BJ (cell line): ENCODE data around the gene ADTRP. TPM values are rescaled to one million over a fixed set of nuclear protein-coding genes. Genes with fewer than 3 reads are reported as not detected.

Source experiments
- CTCF ChIA-PET: fragments of 350-600 bp; formaldehyde crosslinking; extraction: SDS; loops from one replicate; lab custom pipeline; 2021; ENCODE audit warnings: antibody characterized with exemption, inconsistent platforms; lab: Yijun Ruan, JAX
- POLR2A ChIA-PET: fragments of 300-600 bp; sonication (Branson Sonifier 250); formaldehyde crosslinking; extraction: SDS; loops from one replicate; lab custom pipeline; 2021; ENCODE audit warnings: antibody characterized with exemption; lab: Charles Lee
- DNase-seq: peaks from one replicate; pipeline ENCODE4 v3.0.0-alpha.2; 2011; ENCODE audit warnings: low read depth
- H3K27me3 ChIP-seq: 2 replicates; pipeline ENCODE4 v1.6.0; 2011; ENCODE audit warnings: low read length; ENCODE audit not compliant: control insufficient read depth, insufficient read depth
- H3K36me3 ChIP-seq: 2 replicates; pipeline ENCODE4 v1.5.1; 2011; ENCODE audit warnings: low read length; ENCODE audit not compliant: control insufficient read depth, insufficient read depth
- H3K4me3 ChIP-seq: 2 replicates; pipeline ENCODE4 v1.5.1; 2011; ENCODE audit warnings: low read depth, mild to moderate bottlenecking, control low read depth, low read length
- polyA plus RNA-seq: library from polyadenylated mRNA; depleted of rRNA; stranded (reverse); fragments of >200 nt; gene quantifications from 2 replicates; pipeline ENCODE4 v1.2.3, GENCODE V29; 2011
- TF ChIP-seq, protein P1 (sequence below): IDR thresholded peaks from 2 replicates; pipeline ENCODE4 v1.5.1; 2011; ENCODE audit warnings: low read depth, mild to moderate bottlenecking, control low read depth, inconsistent platforms, low read length, moderate library complexity; ENCODE audit not compliant: insufficient read depth

The ADTRP gene
- polyA plus RNA-seq, 1 experiment, result 0.58 TPM

DNA sequence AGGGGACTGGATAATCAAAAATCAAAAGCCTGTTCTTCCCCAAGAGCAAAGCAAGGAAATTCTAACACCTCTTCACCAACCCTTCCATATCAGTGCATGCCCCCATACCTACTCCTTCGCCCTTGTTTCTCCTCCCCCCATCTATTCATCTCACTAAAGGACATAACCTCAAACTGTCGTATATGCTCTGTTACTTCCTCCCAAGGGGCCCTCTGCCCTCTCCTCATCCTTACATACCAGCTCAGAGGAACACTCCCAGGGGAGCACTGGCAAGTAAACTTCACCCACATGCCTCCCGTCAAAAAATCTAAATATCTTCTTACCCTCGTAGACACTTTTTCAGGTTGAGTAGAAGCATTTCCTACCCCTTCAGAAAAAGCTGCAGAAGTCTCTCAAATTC is 9.4 kb upstream of the ADTRP start:
- CTCF ChIA-PET, result no interaction called here
- no peaks in the 10 kb centered on the region for H3K36me3 ChIP-seq
- DNase-seq, result no peak
- no peaks in the 10 kb centered on the region for H3K27me3 ChIP-seq
- no peak overlapping the region for H3K4me3 ChIP-seq
- TF ChIP-seq, protein P1, sequence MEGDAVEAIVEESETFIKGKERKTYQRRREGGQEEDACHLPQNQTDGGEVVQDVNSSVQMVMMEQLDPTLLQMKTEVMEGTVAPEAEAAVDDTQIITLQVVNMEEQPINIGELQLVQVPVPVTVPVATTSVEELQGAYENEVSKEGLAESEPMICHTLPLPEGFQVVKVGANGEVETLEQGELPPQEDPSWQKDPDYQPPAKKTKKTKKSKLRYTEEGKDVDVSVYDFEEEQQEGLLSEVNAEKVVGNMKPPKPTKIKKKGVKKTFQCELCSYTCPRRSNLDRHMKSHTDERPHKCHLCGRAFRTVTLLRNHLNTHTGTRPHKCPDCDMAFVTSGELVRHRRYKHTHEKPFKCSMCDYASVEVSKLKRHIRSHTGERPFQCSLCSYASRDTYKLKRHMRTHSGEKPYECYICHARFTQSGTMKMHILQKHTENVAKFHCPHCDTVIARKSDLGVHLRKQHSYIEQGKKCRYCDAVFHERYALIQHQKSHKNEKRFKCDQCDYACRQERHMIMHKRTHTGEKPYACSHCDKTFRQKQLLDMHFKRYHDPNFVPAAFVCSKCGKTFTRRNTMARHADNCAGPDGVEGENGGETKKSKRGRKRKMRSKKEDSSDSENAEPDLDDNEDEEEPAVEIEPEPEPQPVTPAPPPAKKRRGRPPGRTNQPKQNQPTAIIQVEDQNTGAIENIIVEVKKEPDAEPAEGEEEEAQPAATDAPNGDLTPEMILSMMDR, result no peak
- POLR2A ChIA-PET, result no interaction called here

DNA sequence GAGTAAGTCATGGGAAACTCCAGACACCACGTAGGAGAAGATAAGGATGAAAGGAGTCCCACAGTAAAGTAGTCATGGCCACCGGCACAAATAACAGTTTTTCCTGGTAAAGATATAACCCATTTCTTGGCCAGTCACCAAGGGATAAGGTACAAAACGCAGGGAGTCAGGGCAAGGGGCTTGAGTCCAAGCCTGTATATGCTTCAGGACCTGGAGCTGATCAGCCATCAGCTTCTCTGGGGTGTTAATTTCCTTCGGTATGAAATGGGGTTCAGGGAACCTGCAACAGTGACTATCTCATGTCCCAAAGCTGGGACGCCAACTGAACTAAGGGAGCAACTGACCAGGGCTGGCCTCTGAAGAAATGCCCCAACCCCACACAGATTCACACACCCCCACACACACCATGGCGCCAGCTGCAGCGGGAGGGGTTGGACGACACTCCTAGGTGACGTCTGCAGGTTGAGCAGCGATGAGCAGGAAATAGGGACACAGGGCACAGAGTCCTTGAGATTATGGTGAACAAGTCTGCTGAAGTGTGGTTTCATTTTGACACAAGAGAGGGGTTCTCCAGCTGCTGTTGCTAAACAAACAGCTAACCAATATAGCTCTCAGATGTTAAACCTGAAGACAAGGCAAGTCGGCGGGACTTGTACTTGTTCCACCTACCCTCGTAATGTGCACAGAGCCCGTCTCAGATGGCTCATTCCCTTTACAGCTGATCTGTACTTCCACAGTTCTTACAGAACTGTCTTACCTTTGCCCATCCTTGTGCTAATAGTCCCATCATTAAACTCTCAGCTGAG is 7.4 kb upstream of the ADTRP start:
- ChIA-PET CTCF (interaction anchor here (1.2 to 1.5 kb wide), 2 partner anchors 8 to 448 kb away, joined by 3 read pairs; no protein-coding TSS in a partner anchor), POLR2A (interaction anchor here (0.5 kb wide), 1 partner anchor 9 kb away, joined by 3 read pairs; no protein-coding TSS in a partner anchor)
- TF ChIP-seq, protein P1, result no peak
- Histone ChIP-seq H3K27me3 (no peaks in the 10 kb centered on the region), H3K4me3 (no peak overlapping the region), H3K36me3 (no peaks in the 10 kb centered on the region)
- no peak for DNase-seq

DNA sequence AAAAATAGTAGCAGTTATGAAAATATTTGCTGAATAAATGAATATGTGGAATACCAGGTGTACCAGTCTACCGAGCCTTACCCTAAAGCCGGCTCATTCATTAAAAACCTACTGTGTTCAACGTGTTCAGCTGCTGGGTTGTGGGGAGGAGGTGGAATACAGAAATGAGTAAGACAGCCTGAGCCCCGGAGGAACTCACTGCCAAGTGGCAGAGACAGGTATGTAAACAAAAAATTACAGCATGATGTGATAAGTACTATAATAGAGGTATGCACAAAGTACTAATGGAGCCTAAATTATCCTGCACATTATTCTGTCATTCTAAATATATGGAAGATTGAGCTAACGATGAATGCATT is 6.8 kb upstream of the ADTRP start:
- CTCF ChIA-PET, result interaction anchor here (1.2 kb wide), 1 partner anchor 449 kb away, joined by 3 read pairs; no protein-coding TSS in a partner anchor
- no peak for DNase-seq
- POLR2A ChIA-PET, result interaction anchor here (0.5 kb wide), 1 partner anchor 9 kb away, joined by 3 read pairs; no protein-coding TSS in a partner anchor
- TF ChIP-seq, protein P1, result no peak
- Histone ChIP-seq H3K36me3 (no peaks in the 10 kb centered on the region), H3K27me3 (no peaks in the 10 kb centered on the region), H3K4me3 (no peak overlapping the region)

DNA sequence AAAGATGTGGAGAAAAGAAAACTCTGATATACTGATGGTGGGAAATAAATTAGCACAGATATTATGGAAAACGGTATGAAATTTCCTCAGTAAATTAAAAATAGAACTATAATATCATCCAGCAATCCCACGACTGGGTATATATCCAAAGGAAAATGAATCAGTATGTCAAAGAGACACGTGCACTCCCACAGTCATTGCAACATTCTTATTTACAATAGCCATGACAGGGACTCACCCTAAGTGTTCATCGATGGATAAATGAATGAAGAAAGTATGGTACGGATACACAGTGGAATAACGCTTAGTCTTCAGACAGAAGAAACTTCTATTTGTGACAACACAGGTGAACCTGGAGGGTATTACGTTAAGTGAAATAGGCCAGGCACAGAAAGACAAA is 5.7 kb upstream of the ADTRP start:
- CTCF ChIA-PET, result no interaction called here
- DNase-seq, result no peak
- H3K36me3 ChIP-seq, result no peaks in the 10 kb centered on the region
- H3K27me3 ChIP-seq, result no peaks in the 10 kb centered on the region
- H3K4me3 ChIP-seq, result no peak overlapping the region
- TF ChIP-seq, protein P1, result no peak
- POLR2A ChIA-PET, result no interaction called here

- no peak for DNase-seq
- Histone ChIP-seq H3K4me3 (no peak overlapping the region), H3K36me3 (no peaks in the 10 kb centered on the region), H3K27me3 (no peaks in the 10 kb centered on the region)
- ChIA-PET POLR2A (no interaction called here), CTCF (interaction anchor here (0.7 kb wide), 1 partner anchor 10 kb away, joined by 3 read pairs; no protein-coding TSS in a partner anchor)
- TF ChIP-seq, protein P1, result no peak
These were observed 5.0 kb upstream of the ADTRP start for GRCh38 chr6:11783524-11784064.
